GM19193 (cell line): ENCODE measurements around the gene SCCPDH.

Experiments
- POLR2A ChIP-seq: IDR thresholded peaks from 4 replicates; pipeline ENCODE4 v1.6.1; 2011; ENCODE audit not compliant: insufficient read depth, insufficient read length; ENCODE audit errors: extremely low read depth

Gene SCCPDH

GRCh38 chr1:246728311-246728710 is 4.1 kb downstream of the SCCPDH start:
- no peak for TF ChIP-seq POLR2A

GRCh38 chr1:246730839-246731238 is 6.6 kb downstream of the SCCPDH start:
- no peak for TF ChIP-seq POLR2A

- TF ChIP-seq POLR2A, result no peak
These were observed 9.5 kb downstream of the SCCPDH start for GRCh38 chr1:246733704-246734103.

- TF ChIP-seq POLR2A, result no peak
These were observed 10.7 kb downstream of the SCCPDH start for GRCh38 chr1:246734866-246735265.

GRCh38 chr1:246735735-246736134 is 11.5 kb downstream of the SCCPDH start:
- no peak for TF ChIP-seq POLR2A

- no peak for TF ChIP-seq POLR2A
These were observed 18.2 kb downstream of the SCCPDH start for GRCh38 chr1:246742396-246742795.

- no peak for TF ChIP-seq POLR2A
These were observed 23.8 kb downstream of the SCCPDH start for GRCh38 chr1:246748006-246748405.

GRCh38 chr1:246748867-246749266 is 24.7 kb downstream of the SCCPDH start:
- TF ChIP-seq POLR2A, result no peak

GRCh38 chr1:246750752-246751151 is 26.5 kb downstream of the SCCPDH start:
- TF ChIP-seq POLR2A, result no peak

GRCh38 chr1:246753670-246754535 is 29.7 kb downstream of the SCCPDH start:
- TF ChIP-seq POLR2A, result no peak

- no peak for TF ChIP-seq POLR2A
These were observed 31.2 kb downstream of the SCCPDH start for GRCh38 chr1:246755419-246755818.

GRCh38 chr1:246760422-246761347 is 36.5 kb downstream of the SCCPDH start:
- no peak for TF ChIP-seq POLR2A

- TF ChIP-seq POLR2A, result no peak
These were observed 37.2 kb downstream of the SCCPDH start for GRCh38 chr1:246761396-246761795.

- no peak for TF ChIP-seq POLR2A
These were observed 41.3 kb downstream of the SCCPDH start for GRCh38 chr1:246765521-246765920.

- TF ChIP-seq POLR2A, result no peak
These were observed 44.3 kb downstream of the SCCPDH start for GRCh38 chr1:246768403-246769020.
